DOHH2 (cell line): ENCODE measurements around the gene SIGMAR1.

ENCODE experiments used
- CTCF ChIP-seq: fragments of 200-600 bp; sonication (generic); IDR thresholded peaks from one replicate; pipeline ENCODE4 v1.5.1; 2014; ENCODE audit warnings: antibody characterized with exemption, mild to moderate bottlenecking, low read depth, low read length; ENCODE audit not compliant: poor library complexity, severe bottlenecking
- EZH2phosphoT487 ChIP-seq: fragments of 200-600 bp; sonication (generic); IDR thresholded peaks from 2 replicates; pipeline ENCODE4 v1.6.1; 2017; ENCODE audit warnings: borderline replicate concordance, mild to moderate bottlenecking, antibody characterized with exemption, low read length, moderate library complexity, mixed read lengths

- TF ChIP-seq CTCF (no peak), EZH2phosphoT487 (no peak)
Observed at GRCh38 chr9:34663303-34663605, 25.7 kb upstream of the SIGMAR1 start.
